ENCODE results near the gene PCSK6.

DNA sequence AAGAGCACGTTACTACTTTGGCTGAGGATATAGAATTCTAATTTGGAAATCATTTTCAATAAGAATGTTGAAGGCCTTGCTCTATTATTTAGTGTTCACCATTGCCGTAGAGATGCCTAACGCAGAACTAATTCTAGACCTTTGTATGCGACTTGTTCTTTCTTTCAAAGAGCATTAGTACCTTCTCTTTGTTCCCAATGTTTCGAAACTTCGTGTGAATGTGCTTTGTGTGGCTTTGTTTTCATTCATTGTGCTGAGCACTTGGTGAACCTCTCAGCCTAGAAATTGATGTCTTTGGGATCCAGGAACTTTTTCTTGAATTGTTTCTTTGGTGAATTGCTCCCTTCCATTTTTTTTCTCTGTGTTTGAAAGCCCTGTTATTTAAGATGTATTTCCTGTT lies 19.8 kb upstream of the PCSK6 start:
- no peak for TF ChIP-seq CREB1 (IDR thresholded peaks at IDR 0.05; ENCODE audit: low read depth)
- no peak for TF ChIP-seq ZBTB7A (IDR thresholded peaks at IDR 0.05; ENCODE audit: low read depth)
- TF ChIP-seq, protein P1, sequence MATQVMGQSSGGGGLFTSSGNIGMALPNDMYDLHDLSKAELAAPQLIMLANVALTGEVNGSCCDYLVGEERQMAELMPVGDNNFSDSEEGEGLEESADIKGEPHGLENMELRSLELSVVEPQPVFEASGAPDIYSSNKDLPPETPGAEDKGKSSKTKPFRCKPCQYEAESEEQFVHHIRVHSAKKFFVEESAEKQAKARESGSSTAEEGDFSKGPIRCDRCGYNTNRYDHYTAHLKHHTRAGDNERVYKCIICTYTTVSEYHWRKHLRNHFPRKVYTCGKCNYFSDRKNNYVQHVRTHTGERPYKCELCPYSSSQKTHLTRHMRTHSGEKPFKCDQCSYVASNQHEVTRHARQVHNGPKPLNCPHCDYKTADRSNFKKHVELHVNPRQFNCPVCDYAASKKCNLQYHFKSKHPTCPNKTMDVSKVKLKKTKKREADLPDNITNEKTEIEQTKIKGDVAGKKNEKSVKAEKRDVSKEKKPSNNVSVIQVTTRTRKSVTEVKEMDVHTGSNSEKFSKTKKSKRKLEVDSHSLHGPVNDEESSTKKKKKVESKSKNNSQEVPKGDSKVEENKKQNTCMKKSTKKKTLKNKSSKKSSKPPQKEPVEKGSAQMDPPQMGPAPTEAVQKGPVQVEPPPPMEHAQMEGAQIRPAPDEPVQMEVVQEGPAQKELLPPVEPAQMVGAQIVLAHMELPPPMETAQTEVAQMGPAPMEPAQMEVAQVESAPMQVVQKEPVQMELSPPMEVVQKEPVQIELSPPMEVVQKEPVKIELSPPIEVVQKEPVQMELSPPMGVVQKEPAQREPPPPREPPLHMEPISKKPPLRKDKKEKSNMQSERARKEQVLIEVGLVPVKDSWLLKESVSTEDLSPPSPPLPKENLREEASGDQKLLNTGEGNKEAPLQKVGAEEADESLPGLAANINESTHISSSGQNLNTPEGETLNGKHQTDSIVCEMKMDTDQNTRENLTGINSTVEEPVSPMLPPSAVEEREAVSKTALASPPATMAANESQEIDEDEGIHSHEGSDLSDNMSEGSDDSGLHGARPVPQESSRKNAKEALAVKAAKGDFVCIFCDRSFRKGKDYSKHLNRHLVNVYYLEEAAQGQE (IDR thresholded peaks at IDR 0.05; ENCODE audit: low read depth) = no peak
- no peak for TF ChIP-seq YY1 (IDR thresholded peaks at IDR 0.05; ENCODE audit: low read depth)
- TF ChIP-seq RAD21 (IDR thresholded peaks at IDR 0.05; ENCODE audit: low read depth) = no peak
- TF ChIP-seq TAF1 (IDR thresholded peaks at IDR 0.05; ENCODE audit: low read depth) = no peak
- TF ChIP-seq, protein P2, sequence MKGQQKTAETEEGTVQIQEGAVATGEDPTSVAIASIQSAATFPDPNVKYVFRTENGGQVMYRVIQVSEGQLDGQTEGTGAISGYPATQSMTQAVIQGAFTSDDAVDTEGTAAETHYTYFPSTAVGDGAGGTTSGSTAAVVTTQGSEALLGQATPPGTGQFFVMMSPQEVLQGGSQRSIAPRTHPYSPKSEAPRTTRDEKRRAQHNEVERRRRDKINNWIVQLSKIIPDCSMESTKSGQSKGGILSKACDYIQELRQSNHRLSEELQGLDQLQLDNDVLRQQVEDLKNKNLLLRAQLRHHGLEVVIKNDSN (IDR thresholded peaks at IDR 0.05) = no peak
- no peak for TF ChIP-seq EP300 (IDR thresholded peaks at IDR 0.05; ENCODE audit: borderline replicate concordance)
- TF ChIP-seq, protein P3, sequence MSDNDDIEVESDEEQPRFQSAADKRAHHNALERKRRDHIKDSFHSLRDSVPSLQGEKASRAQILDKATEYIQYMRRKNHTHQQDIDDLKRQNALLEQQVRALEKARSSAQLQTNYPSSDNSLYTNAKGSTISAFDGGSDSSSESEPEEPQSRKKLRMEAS (IDR thresholded peaks at IDR 0.05) = no peak
- no peak for TF ChIP-seq CEBPB (IDR thresholded peaks at IDR 0.05)
- TF ChIP-seq FOXM1 (IDR thresholded peaks at IDR 0.05; ENCODE audit: borderline replicate concordance, low read depth) = no peak
- TF ChIP-seq EGR1 (IDR thresholded peaks at IDR 0.05) = no peak
- TF ChIP-seq NFIC (IDR thresholded peaks at IDR 0.05) = no peak
- TF ChIP-seq TCF12 (IDR thresholded peaks at IDR 0.05; ENCODE audit: low read depth) = no peak

Measured in Ishikawa (cell line).